H1 (cell line): ENCODE results near the gene FKBP8. TPM values are rescaled to one million over a fixed set of nuclear protein-coding genes. Genes with fewer than 3 reads are reported as not detected.

Experiments
- POU5F1 ChIP-seq: IDR thresholded peaks from 2 replicates; pipeline ENCODE4 v1.6.1; 2011; ENCODE audit warnings: low read depth, mild to moderate bottlenecking, low read length, moderate library complexity
- polyA plus RNA-seq, 7 experiments: library from polyadenylated mRNA; depleted of rRNA in 3 of 7; stranded (reverse) in 5 of 7; unstranded in 2 of 7; fragments of >200 nt in 5 of 7; fragments of 200-250 nt in 2 of 7; gene quantifications; 1 replicate in 5 of 7; 2 replicates in 1 of 7; 4 replicates in 1 of 7; pipeline versions ENCODE4 v1.2.1 to v1.2.3, GENCODE V29; 2011 to 2013; ENCODE audit warnings: missing spikeins in 2 of 7, mixed read lengths in 2 of 7
- total RNA-seq: library from RNA; stranded (reverse); fragmentation: NEBNext Ultra II Directional; extraction: Animal tissue kit (Norgen Biotek cat#: 25700); gene quantifications from 2 replicates; pipeline ENCODE4 v1.2.1, GENCODE V29; 2021

Gene FKBP8
- total and polyA plus RNA-seq, 2 of the 8 experiments (the other 6 are each of a cell fraction or from before 2014, with no cell fraction given) = 264 to 309 TPM

- TF ChIP-seq POU5F1 = no peak
Measured at GRCh38 chr19:18490728-18491127, 52.6 kb downstream of the FKBP8 start (continued).
